Endothelial cell of umbilical vein (primary cell): ENCODE data around the gene WASHC2C.

Source experiments
- POLR2A ChIP-seq: IDR thresholded peaks from 2 replicates; pipeline ENCODE4 v1.6.1; 2012; ENCODE audit warnings: low read depth, mild to moderate bottlenecking, control low read depth, low read length
- TF ChIP-seq, protein P1 (sequence below), 2 donors: IDR thresholded peaks; 1 replicate in 1 of 2; 2 replicates in 1 of 2; pipeline ENCODE4 v1.5.1; 2011; ENCODE audit warnings: low read length in 2 of 2, mild to moderate bottlenecking in 2 of 2, moderate library complexity in 2 of 2, control low read depth in 1 of 2, inconsistent platforms in 1 of 2, low read depth in 1 of 2; ENCODE audit not compliant: insufficient read depth in 1 of 2; ENCODE audit errors: extremely low read depth in 1 of 2

DNA sequence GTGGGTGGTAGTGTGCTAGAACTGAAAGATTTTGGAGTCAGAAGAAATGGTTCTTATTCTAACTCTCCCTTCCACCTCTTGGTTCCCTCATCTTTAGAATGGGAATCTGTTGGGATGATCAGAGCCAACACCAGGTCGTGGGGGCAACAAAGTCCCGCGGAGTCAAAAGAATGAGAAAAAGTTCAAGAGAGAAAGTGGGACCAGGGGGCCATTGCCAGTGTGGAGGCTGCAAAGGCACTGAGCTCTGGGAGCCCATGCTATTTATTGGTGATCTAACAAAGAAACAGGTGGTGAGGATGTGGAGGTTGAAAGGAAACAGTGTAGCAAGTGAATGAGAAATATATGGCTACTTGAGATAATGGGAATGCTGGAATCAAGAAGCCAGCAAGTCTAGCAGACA lies 90.8 kb downstream of the WASHC2C start:
- TF ChIP-seq, protein P1, sequence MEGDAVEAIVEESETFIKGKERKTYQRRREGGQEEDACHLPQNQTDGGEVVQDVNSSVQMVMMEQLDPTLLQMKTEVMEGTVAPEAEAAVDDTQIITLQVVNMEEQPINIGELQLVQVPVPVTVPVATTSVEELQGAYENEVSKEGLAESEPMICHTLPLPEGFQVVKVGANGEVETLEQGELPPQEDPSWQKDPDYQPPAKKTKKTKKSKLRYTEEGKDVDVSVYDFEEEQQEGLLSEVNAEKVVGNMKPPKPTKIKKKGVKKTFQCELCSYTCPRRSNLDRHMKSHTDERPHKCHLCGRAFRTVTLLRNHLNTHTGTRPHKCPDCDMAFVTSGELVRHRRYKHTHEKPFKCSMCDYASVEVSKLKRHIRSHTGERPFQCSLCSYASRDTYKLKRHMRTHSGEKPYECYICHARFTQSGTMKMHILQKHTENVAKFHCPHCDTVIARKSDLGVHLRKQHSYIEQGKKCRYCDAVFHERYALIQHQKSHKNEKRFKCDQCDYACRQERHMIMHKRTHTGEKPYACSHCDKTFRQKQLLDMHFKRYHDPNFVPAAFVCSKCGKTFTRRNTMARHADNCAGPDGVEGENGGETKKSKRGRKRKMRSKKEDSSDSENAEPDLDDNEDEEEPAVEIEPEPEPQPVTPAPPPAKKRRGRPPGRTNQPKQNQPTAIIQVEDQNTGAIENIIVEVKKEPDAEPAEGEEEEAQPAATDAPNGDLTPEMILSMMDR (IDR thresholded peaks at IDR 0.05; ENCODE audit: extremely low read depth in 1 of 2, insufficient read depth in 1 of 2, low read depth in 1 of 2, low read length in 2 of 2): no peak
- TF ChIP-seq POLR2A: no peak
